Skin epidermis (tissue), 12 donors: ENCODE measurements around the gene CPNE5.

Experiments used
- H3K27ac ChIP-seq, 21 experiments: fragments of 200-600 bp; sonication (generic) in 11 of 21; one replicate each; pipeline ENCODE4 v1.5.0; 2020; ENCODE audit warnings: mild to moderate bottlenecking in 3 of 21, inconsistent platforms in 2 of 21, moderate library complexity in 2 of 21
- H3K4me3 ChIP-seq, 7 experiments: fragments of 200-600 bp; sonication (generic) in 2 of 7; one replicate each; pipeline ENCODE4 v1.5.0; 2020; ENCODE audit warnings: inconsistent platforms in 2 of 7, mild to moderate bottlenecking in 2 of 7, moderate library complexity in 1 of 7

The CPNE5 gene

GRCh38 chr6:36803482-36803881, 35.8 kb downstream of the CPNE5 start:
- Histone ChIP-seq H3K27ac (no peak overlapping the region), H3K4me3 (no peak overlapping the region)

GRCh38 chr6:36800223-36801076, 38.8 kb downstream of the CPNE5 start:
- H3K4me3 ChIP-seq, result no peak overlapping the region
- H3K27ac ChIP-seq, result no peak overlapping the region

GRCh38 chr6:36798852-36799251, 40.4 kb downstream of the CPNE5 start:
- no peak overlapping the region for H3K27ac ChIP-seq
- H3K4me3 ChIP-seq, result no peak overlapping the region

- no peak overlapping the region for H3K4me3 ChIP-seq
- no peak overlapping the region for H3K27ac ChIP-seq
Observed at GRCh38 chr6:36797653-36798052, 41.6 kb downstream of the CPNE5 start.

GRCh38 chr6:36797055-36797454, 42.2 kb downstream of the CPNE5 start:
- H3K27ac ChIP-seq, result no peak overlapping the region
- H3K4me3 ChIP-seq, result no peak overlapping the region

GRCh38 chr6:36794713-36795065, 44.6 kb downstream of the CPNE5 start:
- no peak overlapping the region for H3K4me3 ChIP-seq
- H3K27ac ChIP-seq, result no peak overlapping the region

- H3K4me3 ChIP-seq, result no peak overlapping the region
Observed at GRCh38 chr6:36793913-36794712, 45.1 kb downstream of the CPNE5 start.

GRCh38 chr6:36793296-36793912, 45.8 kb downstream of the CPNE5 start:
- Histone ChIP-seq H3K4me3 (no peak overlapping the region), H3K27ac (no peak overlapping the region)

More at GRCh38 chr6:36793913-36794712, 45.1 kb downstream of the CPNE5 start:
- no peak overlapping the region for H3K27ac ChIP-seq

GRCh38 chr6:36791521-36792135, 47.6 kb downstream of the CPNE5 start:
- no peak overlapping the region for H3K27ac ChIP-seq
- H3K4me3 ChIP-seq, result no peak overlapping the region

GRCh38 chr6:36791085-36791484, 48.2 kb downstream of the CPNE5 start:
- no peak overlapping the region for H3K4me3 ChIP-seq
- no peak overlapping the region for H3K27ac ChIP-seq

GRCh38 chr6:36788768-36789167, 50.5 kb downstream of the CPNE5 start:
- no peak overlapping the region for H3K27ac ChIP-seq
- H3K4me3 ChIP-seq, result no peak overlapping the region

- Histone ChIP-seq H3K27ac (no peak overlapping the region), H3K4me3 (no peak overlapping the region)
Observed at GRCh38 chr6:36788186-36788585, 51.1 kb downstream of the CPNE5 start.

GRCh38 chr6:36787210-36787609, 52.0 kb downstream of the CPNE5 start:
- Histone ChIP-seq H3K27ac (no peak overlapping the region), H3K4me3 (no peak overlapping the region)

- Histone ChIP-seq H3K4me3 (no peak overlapping the region), H3K27ac (no peak overlapping the region)
Observed at GRCh38 chr6:36786055-36786675, 53.1 kb downstream of the CPNE5 start.

GRCh38 chr6:36784376-36784636, 54.9 kb downstream of the CPNE5 start:
- no peak overlapping the region for H3K4me3 ChIP-seq
- H3K27ac ChIP-seq, result no peak overlapping the region

GRCh38 chr6:36783603-36784375, 55.5 kb downstream of the CPNE5 start:
- Histone ChIP-seq H3K27ac (no peak overlapping the region), H3K4me3 (no peak overlapping the region)

GRCh38 chr6:36781669-36782068, 57.6 kb downstream of the CPNE5 start:
- no peak overlapping the region for H3K27ac ChIP-seq
- H3K4me3 ChIP-seq, result no peak overlapping the region

- no peak overlapping the region for H3K4me3 ChIP-seq
- no peak overlapping the region for H3K27ac ChIP-seq
Observed at GRCh38 chr6:36780442-36781177, 58.6 kb downstream of the CPNE5 start.

GRCh38 chr6:36779227-36779626, 60.0 kb downstream of the CPNE5 start:
- Histone ChIP-seq H3K27ac (no peak overlapping the region), H3K4me3 (no peak overlapping the region)
